Stimulated activated CD8-positive, alpha-beta memory T cell treated with anti-CD3 and anti-CD28 coated beads, Interleukin-4, amount 100 ng/mL, for 4 hours (primary cell): Measurements from ENCODE around the gene PIK3C2G.
"Not testable (repeated sequence)": the region's sequence is repeated elsewhere in the genome, so short reads cannot be mapped to it uniquely, and the experiment has no call there.

Experiments used
- DNase-seq, 2 donors: peaks; one replicate each; pipeline ENCODE4 v3.0.0-alpha.2; 2020; ENCODE audit warnings: low read depth in 2 of 2, low spot score in 1 of 2

PIK3C2G gene

GRCh38 chr12:18468246-18469075 lies 207.1 kb downstream of the PIK3C2G start:
- DNase-seq: no peak

- DNase-seq: no peak
These were observed 208.9 kb downstream of the PIK3C2G start for GRCh38 chr12:18470251-18470650.

GRCh38 chr12:18472304-18472703 lies 211.0 kb downstream of the PIK3C2G start:
- no peak for DNase-seq

GRCh38 chr12:18472806-18473205 lies 211.5 kb downstream of the PIK3C2G start:
- DNase-seq: no peak

- no peak for DNase-seq
These were observed 215.5 kb downstream of the PIK3C2G start for GRCh38 chr12:18476861-18477260.

- DNase-seq: no peak
These were observed 217.9 kb downstream of the PIK3C2G start for GRCh38 chr12:18479256-18479655.

GRCh38 chr12:18482601-18483120 lies 221.3 kb downstream of the PIK3C2G start:
- DNase-seq: no peak

- no peak for DNase-seq
These were observed 222.5 kb downstream of the PIK3C2G start for GRCh38 chr12:18483698-18484325.

- no peak for DNase-seq
These were observed 224.7 kb downstream of the PIK3C2G start for GRCh38 chr12:18486036-18486435.

GRCh38 chr12:18487509-18487908 lies 226.2 kb downstream of the PIK3C2G start:
- no peak for DNase-seq

GRCh38 chr12:18492372-18493025 lies 231.2 kb downstream of the PIK3C2G start:
- DNase-seq: no peak

- no peak for DNase-seq
These were observed 234.8 kb downstream of the PIK3C2G start for GRCh38 chr12:18496156-18496555.

- DNase-seq: not testable (repeated sequence)
These were observed 238.8 kb downstream of the PIK3C2G start for GRCh38 chr12:18500160-18500574.

GRCh38 chr12:18500736-18501135 lies 239.4 kb downstream of the PIK3C2G start:
- DNase-seq: not testable (repeated sequence)

- no peak for DNase-seq
These were observed 241.2 kb downstream of the PIK3C2G start for GRCh38 chr12:18502422-18502968.

GRCh38 chr12:18521461-18521860 lies 260.1 kb downstream of the PIK3C2G start:
- no peak for DNase-seq

GRCh38 chr12:18522806-18523205 lies 261.5 kb downstream of the PIK3C2G start:
- DNase-seq: no peak

GRCh38 chr12:18542497-18542896 lies 281.2 kb downstream of the PIK3C2G start:
- not testable (repeated sequence) for DNase-seq

- no peak for DNase-seq
These were observed 285.1 kb downstream of the PIK3C2G start for GRCh38 chr12:18546399-18546798.

- DNase-seq: no peak
These were observed 288.3 kb downstream of the PIK3C2G start for GRCh38 chr12:18549598-18549997.

- no peak for DNase-seq
These were observed 289.8 kb downstream of the PIK3C2G start for GRCh38 chr12:18551106-18551505.
